NK-92 (cell line): ENCODE data around the gene KDM2A.
"Not testable (repeated sequence)": the region's sequence is repeated elsewhere in the genome, so short reads cannot be mapped to it uniquely, and the experiment has no call there.

Experiments
- DNase-seq: peaks from one replicate; lab custom pipeline; 2025; ENCODE audit not compliant: unreplicated experiment; lab: John Stamatoyannopoulos, UW

Gene KDM2A

DNA sequence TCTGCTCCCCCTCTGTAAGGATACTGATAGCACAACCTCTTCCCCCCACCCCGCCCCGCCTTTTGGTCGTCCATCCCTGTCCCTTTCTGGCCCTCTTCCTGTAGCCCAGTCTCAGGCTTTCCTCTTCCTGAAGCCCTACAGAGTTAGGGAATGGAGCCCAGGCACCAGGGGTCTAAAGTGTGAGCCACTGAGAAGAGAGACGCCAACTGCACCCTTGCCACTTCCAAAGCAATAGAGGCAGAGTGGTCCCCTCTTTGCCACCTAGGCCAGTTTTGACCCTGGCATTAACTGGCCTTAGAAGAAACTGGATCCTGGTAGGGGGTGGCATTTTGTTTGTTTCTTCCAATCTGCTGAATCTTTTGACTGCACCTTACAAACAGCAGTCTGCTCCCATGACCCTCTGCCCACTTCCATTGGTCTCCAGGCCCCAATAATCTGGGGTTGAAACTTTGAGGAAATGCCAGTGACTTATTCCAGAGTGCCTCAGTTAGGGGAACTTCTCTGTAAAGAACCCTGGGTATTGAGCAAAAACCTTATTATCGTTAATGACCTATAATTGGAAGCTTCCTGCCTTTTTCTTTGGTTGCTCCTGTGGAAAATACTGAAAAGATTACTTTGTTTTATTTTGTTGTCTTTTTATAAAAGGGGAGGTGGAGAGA lies 137.5 kb downstream of the KDM2A start:
- DNase-seq = no peak

DNA sequence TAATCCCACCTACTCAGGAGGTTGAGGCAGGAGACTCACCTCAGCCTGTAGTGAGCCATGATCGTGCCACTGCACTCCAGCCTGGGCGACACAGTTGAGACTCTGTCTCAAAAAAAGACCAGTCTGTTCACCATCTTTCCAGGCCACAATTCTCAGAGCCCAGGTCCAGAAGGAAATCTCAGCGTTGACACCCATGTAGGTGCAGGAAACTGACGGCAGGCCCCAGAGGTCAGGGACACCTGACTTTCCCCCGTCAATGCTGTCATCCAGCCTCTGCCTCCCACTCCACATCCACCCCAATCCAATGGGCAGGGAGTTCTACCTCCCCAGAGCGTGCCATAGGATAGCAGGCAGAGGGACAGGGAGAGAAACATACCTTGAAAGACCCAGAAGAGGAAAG lies 141.3 kb downstream of the KDM2A start:
- no peak for DNase-seq

DNA sequence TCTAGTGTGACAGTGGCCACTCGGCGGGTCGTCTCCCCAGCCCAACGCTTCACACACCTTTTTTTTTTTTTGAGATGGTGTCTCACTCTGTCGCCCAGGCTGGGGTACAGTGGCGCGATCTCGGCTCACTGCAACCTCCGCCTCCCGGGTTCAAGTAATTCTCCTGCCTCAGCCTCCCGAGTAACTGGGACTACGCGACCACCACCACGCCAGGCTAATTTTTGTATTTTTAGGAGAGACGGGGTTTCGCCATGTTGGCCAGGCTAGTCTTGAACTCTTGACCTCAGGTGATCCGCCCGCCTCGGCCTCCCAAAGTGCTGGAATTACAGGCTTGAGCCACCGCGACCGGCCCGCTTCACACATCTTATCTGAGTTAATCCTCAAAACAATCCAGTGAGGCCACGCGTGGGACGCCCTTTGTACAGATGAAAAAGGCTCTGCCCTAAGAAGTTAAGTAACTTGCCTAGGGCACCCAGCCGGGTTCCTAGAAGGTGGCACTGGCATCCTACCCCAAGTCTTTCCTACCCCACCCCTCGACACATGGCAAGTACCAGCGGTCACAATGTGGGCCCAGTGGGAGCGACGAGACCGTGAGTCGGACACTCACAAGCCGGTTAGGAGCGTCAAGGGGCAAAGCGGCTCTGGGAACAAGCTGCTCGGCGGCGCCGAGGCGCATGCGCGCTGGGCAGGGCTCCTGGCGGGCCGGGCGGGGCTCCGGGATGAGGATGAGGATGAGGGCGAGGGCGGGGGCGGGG lies 142.0 kb downstream of the KDM2A start:
- DNase-seq = not testable (repeated sequence)

GRCh38 chr11:67261640-67261945 lies 142.5 kb downstream of the KDM2A start:
- DNase-seq = no peak

GRCh38 chr11:67261946-67262681 lies 143.1 kb downstream of the KDM2A start:
- DNase-seq = no peak

DNA sequence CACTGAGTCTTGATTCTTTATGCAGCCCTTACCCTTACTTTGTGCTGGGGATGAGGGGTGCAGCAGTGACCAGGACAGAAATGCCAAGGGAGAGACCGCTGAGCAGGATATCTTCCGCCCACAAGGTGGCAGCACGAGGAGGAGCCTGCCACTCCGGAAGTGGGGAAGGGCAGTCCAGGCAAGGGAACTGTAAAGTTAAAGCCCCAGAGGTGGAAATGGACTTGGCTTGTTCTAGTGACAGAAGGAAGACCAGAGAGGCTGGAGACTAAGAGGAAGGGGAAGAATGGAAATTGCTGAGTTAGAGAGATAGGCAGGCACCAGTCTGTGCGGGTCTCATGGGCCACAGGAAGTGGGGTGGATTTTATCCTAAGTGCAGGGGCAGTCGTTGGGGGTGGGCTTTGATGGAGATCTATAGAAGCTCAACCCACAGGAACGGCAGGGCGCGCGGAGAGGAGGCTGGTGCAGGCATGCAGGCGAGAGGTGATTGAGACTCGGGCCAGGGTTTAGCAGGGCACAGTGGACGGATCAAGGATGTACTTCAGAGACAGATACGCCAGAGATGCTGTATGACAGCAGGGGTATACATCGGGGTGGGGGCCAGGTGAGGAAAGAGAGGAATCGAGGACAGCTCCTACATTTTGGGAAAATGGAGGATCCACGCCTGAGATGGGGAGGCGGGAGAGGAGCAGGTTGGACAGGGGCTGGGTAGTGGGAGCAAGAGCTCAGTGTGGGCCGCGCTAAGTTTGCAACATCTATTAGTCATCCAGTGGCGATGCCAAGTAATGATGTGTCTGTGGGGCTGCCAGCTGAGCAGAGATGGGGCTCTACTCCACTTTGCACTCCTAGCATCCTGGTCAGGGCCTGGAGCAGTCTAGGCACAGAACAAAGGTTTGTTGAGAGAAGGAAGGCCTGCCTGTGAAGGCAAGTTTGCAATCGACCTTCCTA lies 143.9 kb downstream of the KDM2A start:
- DNase-seq = no peak

DNA sequence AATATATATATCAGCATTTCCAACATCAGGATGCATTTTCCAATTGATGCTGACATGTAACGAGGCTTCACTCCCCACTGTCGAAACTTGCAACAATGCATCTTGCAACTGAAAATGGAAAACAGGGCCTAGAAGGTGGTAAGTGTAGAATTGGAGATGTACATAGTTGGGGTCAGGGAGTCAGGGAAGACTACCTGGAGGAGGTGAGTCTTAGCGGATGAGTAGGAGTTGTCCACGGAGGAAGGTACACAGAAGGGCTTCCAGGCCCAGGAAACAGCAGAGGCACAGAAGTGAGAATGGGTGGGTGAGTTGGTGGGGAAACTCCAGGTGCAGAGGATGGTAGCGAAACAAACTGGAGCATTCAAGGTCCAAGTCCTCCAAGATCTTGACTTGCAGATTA lies 145.2 kb downstream of the KDM2A start:
- DNase-seq = no peak

GRCh38 chr11:67264877-67265632 lies 146.0 kb downstream of the KDM2A start:
- no peak for DNase-seq

DNA sequence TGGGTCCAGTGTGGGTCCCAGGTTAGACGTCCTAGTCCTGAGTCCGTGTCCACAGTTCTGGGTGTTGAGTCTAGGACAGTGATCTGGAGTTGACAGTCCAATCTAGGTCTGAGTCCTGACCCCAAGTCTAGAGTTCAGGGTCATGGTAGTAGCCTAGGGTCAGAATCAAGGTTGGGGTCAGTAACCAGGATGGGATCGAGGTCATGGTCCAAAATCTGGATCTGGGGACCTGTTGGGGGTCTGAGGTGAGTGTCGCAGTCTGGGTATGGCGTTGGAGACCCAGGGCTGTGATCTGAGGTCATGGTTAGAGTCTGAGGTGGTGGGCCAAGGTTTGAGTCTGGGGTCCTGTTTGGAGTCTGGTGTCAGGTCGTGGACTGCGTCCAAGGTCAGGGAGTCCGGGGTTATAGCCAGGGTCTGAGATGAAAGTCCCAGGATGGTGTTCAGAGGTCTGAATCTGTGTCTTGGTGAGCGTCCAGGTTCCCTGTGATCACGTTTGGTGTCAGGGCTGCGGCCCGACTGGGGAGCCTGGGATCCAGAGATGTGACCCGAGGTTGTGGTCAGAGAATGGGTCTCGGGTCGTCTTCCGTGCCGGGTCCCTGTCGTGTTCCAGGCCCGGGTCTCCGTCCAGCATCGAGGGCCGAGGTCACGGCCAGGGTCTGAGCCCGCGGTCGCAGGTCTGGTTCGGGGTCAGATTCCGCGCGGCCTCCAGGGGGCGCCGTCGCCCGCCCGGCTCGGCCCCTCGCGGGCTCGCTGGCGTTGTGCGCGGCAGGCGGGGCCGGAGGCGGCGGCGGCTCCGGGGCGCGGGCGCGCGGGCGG lies 146.8 kb downstream of the KDM2A start:
- no peak for DNase-seq

DNA sequence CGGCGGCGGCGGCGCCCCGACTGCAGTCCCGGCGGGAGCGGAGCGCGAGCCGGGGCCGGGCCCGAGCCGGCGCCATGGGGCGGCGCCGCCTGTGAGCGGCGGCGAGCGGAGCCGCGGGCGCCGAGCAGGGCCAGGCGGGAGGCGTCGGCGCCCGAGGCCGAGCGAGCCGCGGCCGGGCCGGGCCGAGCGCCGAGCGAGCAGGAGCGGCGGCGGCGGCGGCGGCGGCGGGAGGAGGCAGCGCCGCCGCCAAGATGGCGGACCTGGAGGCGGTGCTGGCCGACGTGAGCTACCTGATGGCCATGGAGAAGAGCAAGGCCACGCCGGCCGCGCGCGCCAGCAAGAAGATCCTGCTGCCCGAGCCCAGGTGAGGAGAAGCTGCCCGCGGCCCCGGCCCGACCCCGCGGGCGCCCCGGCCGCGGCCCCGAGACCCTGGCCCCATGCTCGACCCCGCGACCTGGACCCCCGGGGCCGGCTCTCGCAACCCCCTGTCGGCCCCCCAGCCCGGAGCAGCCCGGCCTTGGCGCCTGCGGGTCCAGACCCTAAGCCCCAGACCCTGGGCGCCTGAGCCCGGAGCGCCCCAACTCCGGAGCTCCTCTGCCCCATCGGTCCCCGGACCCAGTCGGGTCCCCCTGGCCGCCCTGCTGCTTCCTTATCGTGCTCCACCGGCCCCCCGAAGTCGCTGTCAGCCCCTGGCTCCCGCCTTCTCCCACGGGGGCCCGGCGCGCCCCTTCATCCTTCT lies 147.6 kb downstream of the KDM2A start, which contains the start of gene GRK2:
Gene GRK2 (plus strand): TSS at position 25 of the 739 bp plus-strand sequence. CDS start 227 bp downstream, at position 252.
- DNase-seq = no peak

- DNase-seq = no peak
Observed at GRCh38 chr11:67267188-67268080, 148.4 kb downstream of the KDM2A start.

GRCh38 chr11:67268081-67268961 lies 149.3 kb downstream of the KDM2A start:
- DNase-seq = no peak

DNA sequence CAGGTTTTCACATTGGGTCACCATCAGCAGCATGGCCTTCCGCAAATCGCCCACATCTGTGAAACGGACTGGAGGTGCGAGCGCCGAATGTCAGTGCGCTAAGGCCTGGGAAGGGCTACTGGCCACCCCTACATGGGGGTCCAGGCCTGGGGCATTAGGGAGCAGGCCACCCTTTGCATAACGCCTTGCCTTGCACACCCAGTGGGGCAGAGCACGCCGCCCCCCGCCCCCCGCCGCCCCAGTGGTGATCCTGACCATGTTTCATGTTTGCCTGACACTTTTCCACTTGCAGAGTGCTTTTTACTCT lies 149.9 kb downstream of the KDM2A start:
- no peak for DNase-seq

- no peak for DNase-seq
Observed at GRCh38 chr11:67269401-67270255, 150.6 kb downstream of the KDM2A start.

DNA sequence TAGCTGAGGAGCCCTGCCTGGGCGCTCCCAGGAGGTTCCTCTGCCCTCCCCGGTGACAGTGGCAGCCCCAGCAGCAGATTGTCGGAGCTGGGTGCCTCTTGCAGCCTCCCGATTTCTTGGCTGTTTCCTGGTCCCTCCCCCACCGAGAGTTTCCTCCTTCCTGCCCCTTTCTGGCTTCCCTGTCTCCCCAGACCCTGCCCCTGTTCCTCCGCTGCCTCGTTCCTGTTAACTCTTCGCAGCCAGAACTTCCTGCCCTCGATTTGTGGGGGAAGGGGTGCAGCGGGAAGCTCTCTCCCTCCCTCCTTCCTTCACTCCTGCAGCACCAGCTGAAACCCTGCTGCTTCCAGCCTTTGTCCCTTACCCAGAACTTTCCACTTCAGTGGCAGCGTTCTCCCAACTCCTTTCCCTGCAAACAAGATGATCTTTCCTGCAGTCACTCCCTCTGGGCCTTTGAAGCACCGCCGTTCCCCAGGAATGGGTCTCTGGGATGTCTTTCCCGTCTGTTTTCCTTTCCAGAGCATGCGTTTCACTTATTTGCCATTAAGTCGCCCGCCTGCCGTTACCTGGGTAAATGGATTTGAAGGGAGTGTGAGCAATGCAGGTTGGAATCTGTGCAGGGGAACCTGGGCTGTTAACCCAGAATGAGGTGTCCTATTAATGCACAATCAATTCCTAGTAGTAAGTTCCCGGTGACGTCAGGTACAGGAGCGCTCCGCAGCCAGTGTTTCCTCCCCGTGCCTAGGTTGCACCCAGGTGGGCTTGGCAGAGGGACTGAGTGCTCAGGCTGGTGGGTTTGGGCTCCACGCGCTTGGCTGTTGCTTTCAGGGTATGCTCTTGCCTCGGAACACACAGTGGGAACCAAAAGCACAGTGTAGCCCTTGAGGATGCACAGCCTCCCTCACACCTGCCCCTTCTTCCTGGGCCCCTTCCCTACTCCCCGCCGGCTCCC lies 151.5 kb downstream of the KDM2A start:
- no peak for DNase-seq
